Panc1 (cell line): ENCODE results near the gene TGM5.

Experiments used
- POLR2AphosphoS5 ChIP-seq: IDR thresholded peaks from 2 replicates; pipeline ENCODE4 v1.6.1; 2012; ENCODE audit warnings: mild to moderate bottlenecking, low read depth, low read length, moderate library complexity
- TCF7L2 ChIP-seq: IDR thresholded peaks from 2 replicates; pipeline ENCODE4 v1.6.1; 2011; ENCODE audit warnings: mild to moderate bottlenecking, low read depth, low read length, inconsistent platforms
- TF ChIP-seq, protein P1 (sequence below): fragments of 450-650 bp; IDR thresholded peaks from 2 replicates; pipeline ENCODE4 v1.5.1; 2017; ENCODE audit warnings: mild to moderate bottlenecking

- TF ChIP-seq, protein P1, sequence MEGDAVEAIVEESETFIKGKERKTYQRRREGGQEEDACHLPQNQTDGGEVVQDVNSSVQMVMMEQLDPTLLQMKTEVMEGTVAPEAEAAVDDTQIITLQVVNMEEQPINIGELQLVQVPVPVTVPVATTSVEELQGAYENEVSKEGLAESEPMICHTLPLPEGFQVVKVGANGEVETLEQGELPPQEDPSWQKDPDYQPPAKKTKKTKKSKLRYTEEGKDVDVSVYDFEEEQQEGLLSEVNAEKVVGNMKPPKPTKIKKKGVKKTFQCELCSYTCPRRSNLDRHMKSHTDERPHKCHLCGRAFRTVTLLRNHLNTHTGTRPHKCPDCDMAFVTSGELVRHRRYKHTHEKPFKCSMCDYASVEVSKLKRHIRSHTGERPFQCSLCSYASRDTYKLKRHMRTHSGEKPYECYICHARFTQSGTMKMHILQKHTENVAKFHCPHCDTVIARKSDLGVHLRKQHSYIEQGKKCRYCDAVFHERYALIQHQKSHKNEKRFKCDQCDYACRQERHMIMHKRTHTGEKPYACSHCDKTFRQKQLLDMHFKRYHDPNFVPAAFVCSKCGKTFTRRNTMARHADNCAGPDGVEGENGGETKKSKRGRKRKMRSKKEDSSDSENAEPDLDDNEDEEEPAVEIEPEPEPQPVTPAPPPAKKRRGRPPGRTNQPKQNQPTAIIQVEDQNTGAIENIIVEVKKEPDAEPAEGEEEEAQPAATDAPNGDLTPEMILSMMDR: no peak
- TF ChIP-seq POLR2AphosphoS5 (no peak), TCF7L2 (no peak)
These were observed 31.2 kb downstream of the TGM5 start for GRCh38 chr15:43235536-43235935.
